Common myeloid progenitor, CD34-positive (primary cell): ENCODE data around the gene HNRNPA2B1.
"Not testable (repeated sequence)": the region's sequence is repeated elsewhere in the genome, so short reads cannot be mapped to it uniquely, and the experiment has no call there.

Experiments
- CTCF ChIA-PET: fragments of 350-600 bp; sonication (Branson Sonifier 250); formaldehyde crosslinking; loops from one replicate; lab custom pipeline; 2021; ENCODE audit warnings: antibody characterized with exemption; lab: Charles Lee
- POLR2A ChIA-PET: fragments of 350-600 bp; sonication (Branson Sonifier 250); formaldehyde crosslinking; loops from one replicate; lab custom pipeline; 2021; ENCODE audit warnings: antibody characterized with exemption; lab: Charles Lee
- DNase-seq, 3 donors: peaks; one replicate each; pipeline versions ENCODE4 v3.0.0 to v3.0.0-alpha.2; 2013
- H3K27ac ChIP-seq, 2 experiments: 1 replicate in 1 of 2; 2 replicates in 1 of 2; pipeline ENCODE4 v1.7.0; 2013; ENCODE audit warnings: inconsistent platforms in 2 of 2, low read length in 2 of 2, mild to moderate bottlenecking in 2 of 2, low read depth in 1 of 2, moderate library complexity in 1 of 2; ENCODE audit not compliant: severe bottlenecking in 2 of 2, insufficient read depth in 1 of 2, poor library complexity in 1 of 2
- H3K27me3 ChIP-seq, 5 experiments: replicated peaks in 2 of 5; 1 replicate in 3 of 5; 2 replicates in 2 of 5; pipeline versions ENCODE4 v1.6.1 to v1.7.0; 2013; ENCODE audit warnings: low read length in 4 of 5, mild to moderate bottlenecking in 2 of 5, moderate library complexity in 2 of 5, inconsistent platforms in 1 of 5; ENCODE audit not compliant: insufficient read depth in 5 of 5, control insufficient read depth in 4 of 5
- H3K36me3 ChIP-seq, 4 experiments: 1 replicate in 2 of 4; 2 replicates in 2 of 4; pipeline versions ENCODE4 v1.6.1 to v1.7.0; 2013; ENCODE audit warnings: low read length in 3 of 4, control low read depth in 1 of 4, mild to moderate bottlenecking in 1 of 4; ENCODE audit not compliant: control insufficient read depth in 4 of 4, insufficient read depth in 4 of 4
- H3K4me1 ChIP-seq, 4 experiments: 1 replicate in 3 of 4; 2 replicates in 1 of 4; pipeline versions ENCODE4 v1.6.1 to v1.7.1; 2013; ENCODE audit warnings: low read length in 3 of 4, mild to moderate bottlenecking in 3 of 4, control low read depth in 1 of 4, inconsistent platforms in 1 of 4, moderate library complexity in 1 of 4; ENCODE audit not compliant: control insufficient read depth in 4 of 4, insufficient read depth in 4 of 4; ENCODE audit errors: control extremely low read depth in 1 of 4
- H3K4me3 ChIP-seq, 7 experiments: 1 replicate in 4 of 7; 2 replicates in 3 of 7; pipeline versions ENCODE4 v1.5.1 to v1.7.0; 2013; ENCODE audit warnings: mild to moderate bottlenecking in 7 of 7, low read length in 6 of 7, moderate library complexity in 6 of 7, inconsistent platforms in 2 of 7, low read depth in 2 of 7, control low read depth in 1 of 7; ENCODE audit not compliant: insufficient read depth in 4 of 7, control insufficient read depth in 1 of 7; ENCODE audit errors: extremely low read depth in 1 of 7
- H3K9me3 ChIP-seq, 5 experiments: 1 replicate in 4 of 5; 2 replicates in 1 of 5; pipeline versions ENCODE4 v1.6.1 to v1.7.1; 2013; ENCODE audit warnings: low read length in 4 of 5, mild to moderate bottlenecking in 2 of 5, inconsistent platforms in 1 of 5, low read depth in 1 of 5, moderate library complexity in 1 of 5; ENCODE audit not compliant: control insufficient read depth in 4 of 5, insufficient read depth in 2 of 5; ENCODE audit errors: control extremely low read depth in 1 of 5
- WGBS: methylation state at CpG from one replicate; pipeline ENCODE4 v1.1.5; 2013; ENCODE audit not compliant: insufficient coverage; 5-methylcytosine and 5-hydroxymethylcytosine counted together

The HNRNPA2B1 gene

DNA sequence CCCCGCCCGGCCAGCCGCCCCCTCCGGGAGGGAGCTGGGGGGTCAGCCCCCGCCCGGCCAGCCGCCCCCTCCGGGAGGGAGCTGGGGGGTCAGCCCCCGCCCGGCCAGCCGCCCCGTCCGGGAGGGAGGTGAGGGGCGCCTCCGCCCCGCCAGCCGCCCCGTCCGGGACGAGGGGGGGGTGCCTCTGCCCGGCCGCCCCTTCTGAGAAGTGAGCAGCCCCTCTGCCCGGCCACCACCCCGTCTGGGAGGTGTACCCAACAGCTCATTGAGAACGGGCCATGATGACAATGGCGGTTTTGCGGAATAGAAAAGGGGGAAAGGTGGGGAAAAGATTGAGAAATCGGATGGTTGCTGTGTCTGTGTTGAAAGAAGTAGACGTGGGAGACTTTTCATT lies 52.2 kb downstream of the HNRNPA2B1 start:
- DNase-seq, POLR2A ChIA-PET, H3K27me3 ChIP-seq, H3K4me3 ChIP-seq, H3K36me3 ChIP-seq, H3K27ac ChIP-seq, H3K9me3 ChIP-seq: not testable (repeated sequence)
- WGBS = 92% methylated on average over 13 of the region's 29 CpGs
- CTCF ChIA-PET = interaction anchor here (0.7 kb wide), 1 partner anchor 546 kb away, joined by 3 read pairs; no protein-coding TSS in a partner anchor
- H3K4me1 ChIP-seq = peaks cover 0 to 17% (median 15%) of the 10 kb centered on the region in 4 experiments

DNA sequence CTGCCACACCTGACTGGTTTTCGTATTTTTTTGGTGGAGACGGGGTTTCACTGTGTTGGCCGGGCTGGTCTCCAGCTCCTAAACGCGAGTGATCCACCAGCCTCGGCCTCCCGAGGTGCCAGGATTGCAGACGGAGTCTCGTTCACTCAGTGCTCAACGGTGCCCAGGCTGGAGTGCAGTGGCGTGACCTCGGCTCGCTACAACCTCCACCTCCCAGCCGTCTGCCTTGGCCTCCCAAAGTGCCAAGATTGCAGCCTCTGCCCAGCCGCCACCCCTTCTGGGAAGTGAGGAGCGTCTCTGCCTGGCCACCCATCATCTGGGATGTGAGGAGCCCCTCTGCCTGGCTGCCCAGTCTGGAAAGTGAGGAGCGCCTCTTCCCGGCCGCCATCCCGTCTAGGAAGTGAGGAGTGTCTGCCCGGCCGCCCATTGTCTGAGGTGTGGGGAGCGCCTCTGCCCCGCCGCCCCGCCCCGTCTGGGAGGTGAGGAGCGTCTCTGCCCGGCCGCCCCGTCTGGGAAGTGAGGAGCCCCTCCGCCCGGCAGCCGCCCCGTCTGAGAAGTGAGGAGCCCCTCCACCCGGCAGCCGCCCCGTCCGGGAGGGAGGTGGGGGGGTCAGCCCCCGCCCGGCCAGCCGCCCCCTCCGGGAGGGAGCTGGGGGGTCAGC lies 52.8 kb downstream of the HNRNPA2B1 start:
- CTCF ChIA-PET = interaction anchor here (0.7 to 1.3 kb wide), 2 partner anchors 45 to 547 kb away, joined by 3 read pairs; no protein-coding TSS in a partner anchor
- peaks cover 0 to 13% (median 10%) of the 10 kb centered on the region in 4 experiments for H3K4me1 ChIP-seq
- H3K27me3 ChIP-seq, H3K4me3 ChIP-seq, H3K36me3 ChIP-seq, DNase-seq, H3K9me3 ChIP-seq, H3K27ac ChIP-seq: not testable (repeated sequence)
- WGBS = 98% methylated on average over 24 of the region's 43 CpGs
- POLR2A ChIA-PET = interaction anchor here (0.8 kb wide), 1 partner anchor 40 kb away, joined by 3 read pairs; no protein-coding TSS in a partner anchor

DNA sequence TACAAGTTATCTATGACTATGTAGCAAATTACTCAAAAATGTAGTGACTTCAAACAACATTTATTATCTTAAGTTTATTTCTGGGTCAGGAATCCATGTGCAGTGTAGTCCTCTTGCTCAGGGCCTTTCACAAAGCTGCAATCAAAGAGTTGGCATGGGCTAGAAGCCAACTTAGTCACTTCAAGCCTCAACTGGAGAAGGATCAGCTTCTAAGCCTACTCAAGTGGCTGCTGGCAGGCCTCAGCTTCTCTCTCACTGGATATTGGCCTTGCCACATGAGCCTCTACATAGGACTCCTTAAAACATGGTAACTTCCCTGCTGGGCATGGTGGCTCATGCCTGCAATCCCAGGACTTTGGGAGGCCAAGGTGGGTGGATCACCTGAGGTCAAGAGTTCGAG lies 53.5 kb downstream of the HNRNPA2B1 start:
- Histone ChIP-seq H3K9me3 (no peaks in the 10 kb centered on the region), H3K36me3 (no peaks in the 10 kb centered on the region), H3K27ac (no peak overlapping the region), H3K27me3 (no peaks in the 10 kb centered on the region), H3K4me3 (no peak overlapping the region), H3K4me1 (peaks cover 0 to 9% (median 8%) of the 10 kb centered on the region in 4 experiments)
- ChIA-PET CTCF (interaction anchor here (1.3 kb wide), 1 partner anchor 45 kb away, joined by 3 read pairs; no protein-coding TSS in a partner anchor), POLR2A (interaction anchor here (0.8 kb wide), 1 partner anchor 41 kb away, joined by 3 read pairs; no protein-coding TSS in a partner anchor)
- no peak for DNase-seq
- 100% methylated on average over 1 of the region's 1 CpG for WGBS

DNA sequence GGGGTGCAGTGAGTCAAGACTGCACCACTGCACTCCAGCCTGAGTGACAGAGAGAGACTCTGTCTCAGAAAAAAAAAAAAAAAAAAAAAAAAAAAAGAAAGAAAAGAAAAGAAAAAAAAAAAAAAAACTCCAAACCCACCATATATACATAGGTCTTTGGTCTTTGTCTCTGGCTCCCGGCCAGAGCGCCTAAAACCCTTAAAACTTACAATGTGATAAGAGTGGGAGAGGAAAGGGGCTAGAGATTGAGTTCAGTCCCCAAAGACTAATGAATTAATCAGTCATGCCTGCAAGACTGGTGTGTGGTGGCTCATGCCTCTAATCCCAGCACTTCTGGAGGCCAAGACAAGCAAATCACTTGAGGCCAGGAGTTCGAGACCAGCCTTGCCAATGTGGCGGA lies 55.3 kb downstream of the HNRNPA2B1 start:
- POLR2A ChIA-PET = no interaction called here
- H3K4me3 ChIP-seq = no peak overlapping the region
- H3K4me1 ChIP-seq = peaks cover 0 to 3% (median 0%) of the 10 kb centered on the region in 4 experiments
- H3K9me3 ChIP-seq = no peaks in the 10 kb centered on the region
- DNase-seq = peak in 1 of 3 donors; percentile 28
- CTCF ChIA-PET = no interaction called here
- no peaks in the 10 kb centered on the region for H3K36me3 ChIP-seq
- no peak overlapping the region for H3K27ac ChIP-seq
- no peaks in the 10 kb centered on the region for H3K27me3 ChIP-seq
- no CpG with 5 or more reads among the region's 4 CpGs for WGBS

DNA sequence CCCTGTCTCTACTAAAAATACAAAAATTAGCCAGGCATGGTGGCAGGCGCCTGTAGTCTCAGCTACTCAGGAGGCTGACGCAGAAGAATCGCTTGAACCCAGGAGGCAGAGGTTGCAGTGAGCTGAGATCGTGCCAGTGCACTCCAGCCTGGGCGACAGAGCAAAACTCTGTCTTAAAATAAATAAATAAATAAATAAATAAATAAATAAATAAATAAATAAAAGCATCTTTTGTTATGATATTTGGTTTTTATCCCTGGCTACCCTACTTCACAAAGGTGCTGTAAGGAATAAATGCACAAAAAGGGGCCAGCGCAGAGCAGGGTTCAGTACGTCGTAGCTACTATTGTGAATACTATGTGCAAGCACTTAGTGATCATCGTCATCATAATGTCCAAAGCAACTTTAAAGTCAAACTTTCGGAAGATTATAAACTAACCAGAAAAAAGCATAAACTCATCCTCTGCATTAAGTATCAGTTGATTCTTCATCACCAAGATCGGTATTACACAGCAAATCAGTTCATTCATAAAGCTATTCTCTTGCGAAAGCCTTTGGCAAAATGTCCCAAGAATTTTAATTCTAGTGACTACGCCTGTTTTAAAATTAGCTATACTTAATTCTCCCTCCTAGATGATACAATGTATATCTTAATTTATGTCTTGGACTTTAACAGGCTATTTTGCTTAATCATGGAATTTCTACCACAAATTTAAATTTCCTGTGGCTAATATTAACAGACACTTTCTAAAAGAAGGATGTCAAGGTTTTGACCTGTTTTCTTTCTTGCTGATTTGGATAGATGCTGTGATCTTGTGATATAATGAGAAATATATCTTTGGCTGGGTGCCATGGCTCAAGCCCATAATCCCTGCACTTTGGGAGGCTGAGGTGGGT lies 56.1 kb downstream of the HNRNPA2B1 start:
- H3K9me3 ChIP-seq = no peaks in the 10 kb centered on the region
- no peaks in the 10 kb centered on the region for H3K27me3 ChIP-seq
- ChIA-PET CTCF (no interaction called here), POLR2A (no interaction called here)
- DNase-seq = no peak
- no peak overlapping the region for H3K4me3 ChIP-seq
- no peak overlapping the region for H3K27ac ChIP-seq
- H3K4me1 ChIP-seq = peaks cover 0 to 3% (median 0%) of the 10 kb centered on the region in 4 experiments
- no peaks in the 10 kb centered on the region for H3K36me3 ChIP-seq
- whole genome bisulfite sequencing = 98% methylated on average over 8 of the region's 13 CpGs

DNA sequence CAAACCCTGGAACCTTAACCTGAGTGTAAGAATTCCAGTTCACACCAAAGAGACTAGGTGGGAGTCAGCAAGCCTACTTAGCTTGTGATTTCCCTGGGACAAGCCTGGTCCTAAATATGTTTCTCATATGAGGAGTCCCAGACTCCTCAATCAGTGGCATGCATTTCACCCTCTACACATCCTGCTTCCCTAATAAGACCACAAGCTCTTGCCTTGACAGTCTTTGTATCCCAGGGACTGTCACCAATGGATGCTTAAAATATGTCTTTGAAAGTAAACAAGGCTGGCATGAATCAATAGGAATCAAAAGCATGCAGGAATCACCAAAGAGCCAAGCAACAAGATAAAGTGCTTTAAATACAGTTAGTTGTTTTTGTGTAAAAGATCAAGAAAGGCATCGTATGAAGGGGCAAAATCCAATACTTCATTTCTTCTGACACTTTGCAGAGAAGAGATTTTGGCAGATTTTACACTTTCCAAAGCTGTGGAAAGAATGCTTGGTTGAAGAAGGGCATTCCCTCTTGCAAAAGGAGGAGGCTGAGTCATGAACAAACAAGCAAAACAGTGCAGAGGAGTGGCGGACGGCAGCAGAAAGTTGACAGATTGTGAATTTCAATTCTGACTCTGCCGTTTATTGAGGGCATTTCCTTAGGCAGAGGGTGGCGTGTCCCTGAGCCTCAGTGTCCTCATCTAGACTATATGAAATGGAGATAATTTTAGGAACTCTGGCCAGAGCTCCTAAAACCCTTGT lies 57.1 kb downstream of the HNRNPA2B1 start:
- Histone ChIP-seq H3K36me3 (no peaks in the 10 kb centered on the region), H3K27me3 (no peaks in the 10 kb centered on the region), H3K4me1 (peaks cover 0 to 3% (median 0%) of the 10 kb centered on the region in 4 experiments), H3K27ac (no peak overlapping the region), H3K4me3 (no peak overlapping the region), H3K9me3 (no peaks in the 10 kb centered on the region)
- ChIA-PET POLR2A (no interaction called here), CTCF (interaction anchor here (0.9 to 1.3 kb wide), 3 partner anchors 17 to 59 kb away, joined by 3 to 4 read pairs (median 3); no protein-coding TSS in a partner anchor)
- WGBS = 86% methylated on average over 4 of the region's 5 CpGs
- no peak for DNase-seq
